ENCODE data around the gene GHRHR. TPM values are rescaled to one million over a fixed set of nuclear protein-coding genes. Genes with fewer than 3 reads are reported as not detected.

Gene GHRHR
- total and polyA plus RNA-seq, 10 of the 15 experiments (the other 5 are each of a cell fraction or from before 2014, with no cell fraction given), result not detected

DNA sequence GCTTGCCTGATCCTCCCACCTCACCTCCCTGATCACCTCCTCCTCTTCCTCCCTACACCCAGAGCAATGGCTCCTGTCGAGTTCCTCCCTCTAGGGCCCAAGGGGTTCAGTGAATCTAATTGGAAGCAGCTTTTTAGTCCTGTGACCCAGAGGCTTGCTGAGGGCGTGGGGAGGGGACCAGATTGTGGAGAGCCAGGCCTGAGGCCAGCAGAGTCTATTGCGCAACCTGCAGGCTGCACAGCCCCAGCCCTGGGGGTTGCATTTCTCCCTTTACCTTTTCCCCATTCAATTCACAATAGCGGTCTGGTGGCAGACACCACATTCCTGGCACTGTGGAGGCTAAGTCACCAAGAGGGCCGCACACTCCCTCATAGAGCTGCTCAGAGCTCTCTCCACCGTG, 32.5 kb downstream of the GHRHR start:
- H3K79me2 ChIP-seq (ENCODE audit: control insufficient read depth, insufficient read depth, low read length), result no peaks in the 10 kb centered on the region
- no peak overlapping the region for H2AFZ ChIP-seq (ENCODE audit: control insufficient read depth, low read depth, low read length)
- in situ Hi-C loops (cut with MboI), result no loop called here
- H3K4me2 ChIP-seq (ENCODE audit: control insufficient read depth, insufficient read depth), result no peak overlapping the region
- BruUV-seq (replicated peaks), result no TSS peak
- no peaks in the 10 kb centered on the region for H4K20me1 ChIP-seq (ENCODE audit: control insufficient read depth, insufficient read depth)
- H3K9ac ChIP-seq (ENCODE audit: control insufficient read depth, insufficient read depth, low read length), result no peak overlapping the region
- SMC1A ChIA-PET (ENCODE audit: uncharacterized antibody, unreplicated experiment), result no interaction called here
- no peaks in the 10 kb centered on the region for H3K36me3 ChIP-seq (ENCODE audit: control insufficient read depth in 2 of 2, insufficient read depth in 2 of 2, low read length in 1 of 2)
- 26% methylated on average over 6 of the region's 6 CpGs for WGBS (ENCODE audit: insufficient coverage, insufficient replicate concordance, low lambda C conversion rate, missing lambda C conversion rate)
- no peaks in the 10 kb centered on the region; the same call in 2 of the 3 replicates for H3K9me3 ChIP-seq (replicated peaks; ENCODE audit: control insufficient read depth, insufficient read depth, low read length)
- no peaks in the 10 kb centered on the region for H3K4me1 ChIP-seq (ENCODE audit: control insufficient read depth, insufficient read depth, low read length)
- no peak overlapping the region for H3K27ac ChIP-seq (ENCODE audit: control insufficient read depth, insufficient read depth)
- CTCF ChIA-PET, result interaction anchor here (1.2 to 2.3 kb wide), 3 partner anchors 11 to 14 kb away, joined by 3 to 9 read pairs (median 4); no protein-coding TSS in a partner anchor
- intact Hi-C loops (cut with micrococcal nuclease; ENCODE audit: unreplicated experiment), result no loop called here
- ATAC-seq (no peak), FAIRE-seq (no peak), DNase-seq (ENCODE audit: low read depth, low spot score) (no peak)
- H3K27me3 ChIP-seq (replicated peaks in 1 of 2; ENCODE audit: control insufficient read depth in 2 of 2, insufficient read depth in 2 of 2, low read length in 1 of 2), result no peaks in the 10 kb centered on the region; a peak in 1 of 4 replicates
- RAD21 ChIA-PET (ENCODE audit: unreplicated experiment), result no interaction called here
- TF ChIP-seq ATF7 (IDR thresholded peaks at IDR 0.05; ENCODE audit: low read depth) (no peak), MEF2B (IDR thresholded peaks at IDR 0.05; ENCODE audit: partially characterized antibody, poor library complexity, severe bottlenecking) (no peak), CREB1 (IDR thresholded peaks at IDR 0.05; ENCODE audit: low read depth) (no peak), POLR2AphosphoS5 (IDR thresholded peaks at IDR 0.05; ENCODE audit: low read length) (no peak), HDAC2 (IDR thresholded peaks at IDR 0.05) (no peak), RBBP5 (conservative IDR thresholded peaks at IDR 0.05) (no peak), STAT1 (conservative IDR thresholded peaks at IDR 0.05) (no peak), MEF2A (IDR thresholded peaks at IDR 0.05; ENCODE audit: insufficient read depth, low read depth, low read length) (no peak), BHLHE40 (IDR thresholded peaks at IDR 0.05; ENCODE audit: borderline replicate concordance in 1 of 2, low read depth in 2 of 2, low read length in 1 of 2) (no peak), BCLAF1 (IDR thresholded peaks at IDR 0.05) (no peak)
- TF ChIP-seq, protein P1, sequence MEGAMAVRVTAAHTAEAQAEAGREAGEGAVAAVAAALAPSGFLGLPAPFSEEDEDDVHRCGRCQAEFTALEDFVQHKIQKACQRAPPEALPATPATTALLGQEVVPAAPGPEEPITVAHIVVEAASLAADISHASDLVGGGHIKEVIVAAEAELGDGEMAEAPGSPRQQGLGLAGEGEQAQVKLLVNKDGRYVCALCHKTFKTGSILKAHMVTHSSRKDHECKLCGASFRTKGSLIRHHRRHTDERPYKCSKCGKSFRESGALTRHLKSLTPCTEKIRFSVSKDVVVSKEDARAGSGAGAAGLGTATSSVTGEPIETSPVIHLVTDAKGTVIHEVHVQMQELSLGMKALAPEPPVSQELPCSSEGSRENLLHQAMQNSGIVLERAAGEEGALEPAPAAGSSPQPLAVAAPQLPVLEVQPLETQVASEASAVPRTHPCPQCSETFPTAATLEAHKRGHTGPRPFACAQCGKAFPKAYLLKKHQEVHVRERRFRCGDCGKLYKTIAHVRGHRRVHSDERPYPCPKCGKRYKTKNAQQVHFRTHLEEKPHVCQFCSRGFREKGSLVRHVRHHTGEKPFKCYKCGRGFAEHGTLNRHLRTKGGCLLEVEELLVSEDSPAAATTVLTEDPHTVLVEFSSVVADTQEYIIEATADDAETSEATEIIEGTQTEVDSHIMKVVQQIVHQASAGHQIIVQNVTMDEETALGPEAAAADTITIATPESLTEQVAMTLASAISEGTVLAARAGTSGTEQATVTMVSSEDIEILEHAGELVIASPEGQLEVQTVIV (IDR thresholded peaks at IDR 0.05; ENCODE audit: borderline replicate concordance, partially characterized antibody), result no peak
- TF ChIP-seq, protein P2, sequence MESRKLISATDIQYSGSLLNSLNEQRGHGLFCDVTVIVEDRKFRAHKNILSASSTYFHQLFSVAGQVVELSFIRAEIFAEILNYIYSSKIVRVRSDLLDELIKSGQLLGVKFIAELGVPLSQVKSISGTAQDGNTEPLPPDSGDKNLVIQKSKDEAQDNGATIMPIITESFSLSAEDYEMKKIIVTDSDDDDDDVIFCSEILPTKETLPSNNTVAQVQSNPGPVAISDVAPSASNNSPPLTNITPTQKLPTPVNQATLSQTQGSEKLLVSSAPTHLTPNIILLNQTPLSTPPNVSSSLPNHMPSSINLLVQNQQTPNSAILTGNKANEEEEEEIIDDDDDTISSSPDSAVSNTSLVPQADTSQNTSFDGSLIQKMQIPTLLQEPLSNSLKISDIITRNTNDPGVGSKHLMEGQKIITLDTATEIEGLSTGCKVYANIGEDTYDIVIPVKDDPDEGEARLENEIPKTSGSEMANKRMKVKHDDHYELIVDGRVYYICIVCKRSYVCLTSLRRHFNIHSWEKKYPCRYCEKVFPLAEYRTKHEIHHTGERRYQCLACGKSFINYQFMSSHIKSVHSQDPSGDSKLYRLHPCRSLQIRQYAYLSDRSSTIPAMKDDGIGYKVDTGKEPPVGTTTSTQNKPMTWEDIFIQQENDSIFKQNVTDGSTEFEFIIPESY (IDR thresholded peaks at IDR 0.05), result no peak
- no peak overlapping the region for H3K4me3 ChIP-seq
- POLR2A ChIA-PET, result no interaction called here

All from GM12878 (cell line).